Measurements from ENCODE around the gene NAA20.

The NAA20 gene

DNA sequence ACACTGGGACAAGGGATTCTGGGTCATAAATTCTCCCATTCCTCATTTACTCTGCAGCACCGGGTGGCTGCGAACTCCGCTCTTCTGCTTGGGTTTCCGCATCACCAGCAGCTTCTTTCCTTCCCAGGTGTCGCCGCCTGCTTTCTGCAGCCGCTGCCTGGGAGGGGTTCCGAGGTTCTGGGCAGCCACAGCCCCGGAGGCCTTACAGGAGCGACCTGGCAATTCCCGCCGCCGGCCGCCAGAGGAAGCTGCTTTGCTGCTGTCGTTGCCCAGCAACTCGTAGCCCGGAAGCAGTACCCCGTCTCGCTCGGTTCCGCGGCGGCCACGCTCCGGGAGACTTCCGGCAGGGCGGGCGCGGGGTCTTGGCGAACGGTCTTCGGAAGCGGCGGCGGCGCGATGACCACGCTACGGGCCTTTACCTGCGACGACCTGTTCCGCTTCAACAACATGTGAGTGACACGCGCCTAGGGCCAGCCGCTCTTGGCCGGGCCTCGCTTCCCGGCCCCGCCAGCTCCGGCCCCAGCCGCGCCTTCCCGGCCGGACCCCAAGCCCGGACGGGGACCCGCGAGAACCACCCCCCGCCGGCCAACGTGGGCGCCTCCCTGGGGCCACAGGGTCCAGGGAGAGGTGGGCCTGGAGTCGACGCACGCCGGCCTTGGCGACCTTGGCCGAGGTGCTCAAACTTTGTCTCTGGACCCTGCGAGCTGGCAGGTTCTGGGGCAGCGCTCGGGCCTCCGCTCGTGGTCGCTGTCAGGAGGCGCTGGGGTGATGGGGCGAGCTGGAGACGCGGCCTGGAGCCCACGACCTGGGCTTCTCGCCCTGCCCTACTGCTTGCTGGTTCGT is at the start of gene NAA20:
Gene NAA20 (plus strand): TSS at position 362 of the 843 bp plus-strand sequence. CDS start 35 bp downstream, at position 397.
- TF ChIP-seq, protein P1, sequence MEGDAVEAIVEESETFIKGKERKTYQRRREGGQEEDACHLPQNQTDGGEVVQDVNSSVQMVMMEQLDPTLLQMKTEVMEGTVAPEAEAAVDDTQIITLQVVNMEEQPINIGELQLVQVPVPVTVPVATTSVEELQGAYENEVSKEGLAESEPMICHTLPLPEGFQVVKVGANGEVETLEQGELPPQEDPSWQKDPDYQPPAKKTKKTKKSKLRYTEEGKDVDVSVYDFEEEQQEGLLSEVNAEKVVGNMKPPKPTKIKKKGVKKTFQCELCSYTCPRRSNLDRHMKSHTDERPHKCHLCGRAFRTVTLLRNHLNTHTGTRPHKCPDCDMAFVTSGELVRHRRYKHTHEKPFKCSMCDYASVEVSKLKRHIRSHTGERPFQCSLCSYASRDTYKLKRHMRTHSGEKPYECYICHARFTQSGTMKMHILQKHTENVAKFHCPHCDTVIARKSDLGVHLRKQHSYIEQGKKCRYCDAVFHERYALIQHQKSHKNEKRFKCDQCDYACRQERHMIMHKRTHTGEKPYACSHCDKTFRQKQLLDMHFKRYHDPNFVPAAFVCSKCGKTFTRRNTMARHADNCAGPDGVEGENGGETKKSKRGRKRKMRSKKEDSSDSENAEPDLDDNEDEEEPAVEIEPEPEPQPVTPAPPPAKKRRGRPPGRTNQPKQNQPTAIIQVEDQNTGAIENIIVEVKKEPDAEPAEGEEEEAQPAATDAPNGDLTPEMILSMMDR (IDR thresholded peaks at IDR 0.05; ENCODE audit: low read depth, low read length), result peak; percentile 67
- H3K4me3 ChIP-seq (ENCODE audit: low read depth, low read length), result peak within 1 kb of the TSS; percentile 87

- TF ChIP-seq, protein P1 (IDR thresholded peaks at IDR 0.05; ENCODE audit: low read depth, low read length), result no peak
- H3K4me3 ChIP-seq (ENCODE audit: low read depth, low read length), result no peak overlapping the region
Measured at GRCh38 chr20:19967445-19967844, 49.7 kb upstream of the NAA20 start.

- TF ChIP-seq, protein P1 (IDR thresholded peaks at IDR 0.05; ENCODE audit: low read depth, low read length), result no peak
- H3K4me3 ChIP-seq (ENCODE audit: low read depth, low read length), result no peak overlapping the region
Measured at GRCh38 chr20:19968028-19968427, 49.1 kb upstream of the NAA20 start.

DNA sequence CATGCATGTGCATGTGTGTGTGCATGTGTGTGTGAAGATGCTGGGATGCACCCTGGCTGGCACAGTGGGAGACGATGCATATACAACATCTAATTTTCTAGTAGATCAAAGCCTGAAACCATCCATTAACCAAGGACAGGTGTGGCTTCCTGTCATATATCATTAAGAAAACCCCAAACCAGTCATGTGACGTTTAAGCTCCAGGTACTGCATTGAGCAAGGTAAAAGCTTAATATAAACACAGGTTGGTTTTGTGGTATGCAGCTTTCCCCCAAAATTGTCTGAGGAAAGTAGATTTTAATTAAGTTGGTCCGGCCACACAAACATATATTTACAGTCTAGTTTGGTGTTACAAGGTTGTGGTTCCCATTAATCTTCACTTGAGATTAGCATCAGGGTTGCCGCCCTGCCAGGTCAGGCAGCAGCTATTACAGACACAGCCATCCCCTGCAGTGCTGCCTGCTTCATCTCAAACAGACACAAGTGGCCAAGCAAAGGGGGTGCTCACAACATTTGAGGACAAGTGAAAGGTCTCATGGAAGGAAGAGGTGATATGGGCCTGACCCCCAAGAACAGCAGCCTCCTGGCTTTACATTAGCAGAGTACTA is 48.6 kb upstream of the NAA20 start:
- H3K4me3 ChIP-seq (ENCODE audit: low read depth, low read length), result no peak overlapping the region
- TF ChIP-seq, protein P1 (IDR thresholded peaks at IDR 0.05; ENCODE audit: low read depth, low read length), result no peak

- TF ChIP-seq, protein P1 (IDR thresholded peaks at IDR 0.05; ENCODE audit: low read depth, low read length), result no peak
- no peak overlapping the region for H3K4me3 ChIP-seq (ENCODE audit: low read depth, low read length)
Measured at GRCh38 chr20:19969106-19969505, 48.1 kb upstream of the NAA20 start.

GRCh38 chr20:19969507-19970255 is 47.5 kb upstream of the NAA20 start:
- H3K4me3 ChIP-seq (ENCODE audit: low read depth, low read length), result no peak overlapping the region
- TF ChIP-seq, protein P1 (IDR thresholded peaks at IDR 0.05; ENCODE audit: low read depth, low read length), result no peak
